ENCODE data around the gene HIBADH. TPM values are rescaled to one million over a fixed set of nuclear protein-coding genes. Genes with fewer than 3 reads are reported as not detected.

The HIBADH gene
- polyA plus RNA-seq, 2 of the 4 experiments (the other 2 are of a cell fraction) = 49.5 to 118 TPM

GRCh38 chr7:27615420-27616185 lies 47.1 kb downstream of the HIBADH start:
- ATAC-seq (no peak), FAIRE-seq (no peak), DNase-seq (ENCODE audit: low read depth in 1 of 2, low spot score in 1 of 2) (no peak)
- H3K4me1 ChIP-seq = peaks cover 11% of the 10 kb centered on the region; the same call in 2 of the 3 replicates
- H3K4me3 ChIP-seq = no peak overlapping the region
- no peak overlapping the region for H3K4me2 ChIP-seq
- H3K9me3 ChIP-seq = peaks cover 32% of the 10 kb centered on the region
- ChIA-PET CTCF (interaction anchor here (1.2 kb wide), 1 partner anchor 17 kb away, joined by 3 read pairs; no protein-coding TSS in a partner anchor), POLR2A (no interaction called here)
- TF ChIP-seq NR3C1 (IDR thresholded peaks at IDR 0.05) (no peak), USF2 (IDR thresholded peaks at IDR 0.05) (no peak), SREBF2 (IDR thresholded peaks at IDR 0.05) (no peak), SMC3 (IDR thresholded peaks at IDR 0.05) (no peak), ZFP36 (IDR thresholded peaks at IDR 0.05; ENCODE audit: borderline replicate concordance, partially characterized antibody) (no peak), FOSB (CRISPR knock-in tag; IDR thresholded peaks at IDR 0.05) (no peak), TP53 (CRISPR knock-in tag; IDR thresholded peaks at IDR 0.05) (no peak)
- 86% methylated on average over 7 of the region's 7 CpGs for WGBS (ENCODE audit: missing lambda C conversion rate)
- no peak overlapping the region for H3K27ac ChIP-seq

GRCh38 chr7:27614095-27614494 lies 48.6 kb downstream of the HIBADH start:
- DNase-seq (ENCODE audit: low read depth in 1 of 2, low spot score in 1 of 2) = no peak
- WGBS (ENCODE audit: missing lambda C conversion rate) = 92% methylated on average over 2 of the region's 2 CpGs

DNA sequence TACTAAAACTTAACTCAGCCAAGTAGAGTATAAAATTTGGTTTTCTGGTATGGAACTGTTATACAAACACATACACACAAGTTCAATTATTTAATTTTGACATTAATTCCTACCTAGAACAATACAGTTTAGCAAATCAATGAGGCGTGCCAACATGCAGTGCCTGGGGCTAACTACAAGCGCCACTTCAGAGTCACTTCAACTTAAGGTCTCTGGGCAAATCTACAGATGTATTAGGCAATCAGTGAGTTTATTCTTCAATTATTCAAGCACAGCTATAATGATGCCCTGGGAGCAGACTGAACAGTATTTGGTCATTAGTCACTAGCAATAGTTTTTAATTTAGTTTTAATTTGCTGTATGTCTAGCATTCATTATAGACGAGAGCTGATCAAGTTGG lies 51.6 kb downstream of the HIBADH start:
- WGBS (ENCODE audit: missing lambda C conversion rate) = 89% methylated on average over 3 of the region's 3 CpGs
- ATAC-seq = no peak
- CTCF ChIA-PET = interaction anchor here (0.6 kb wide), 2 partner anchors 11 to 174 kb away, joined by 3 to 4 read pairs; no protein-coding TSS in a partner anchor
- TF ChIP-seq, protein P1, sequence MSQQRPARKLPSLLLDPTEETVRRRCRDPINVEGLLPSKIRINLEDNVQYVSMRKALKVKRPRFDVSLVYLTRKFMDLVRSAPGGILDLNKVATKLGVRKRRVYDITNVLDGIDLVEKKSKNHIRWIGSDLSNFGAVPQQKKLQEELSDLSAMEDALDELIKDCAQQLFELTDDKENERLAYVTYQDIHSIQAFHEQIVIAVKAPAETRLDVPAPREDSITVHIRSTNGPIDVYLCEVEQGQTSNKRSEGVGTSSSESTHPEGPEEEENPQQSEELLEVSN (IDR thresholded peaks at IDR 0.05; ENCODE audit: borderline replicate concordance, low read depth) = no peak
- TF ChIP-seq, protein P2, sequence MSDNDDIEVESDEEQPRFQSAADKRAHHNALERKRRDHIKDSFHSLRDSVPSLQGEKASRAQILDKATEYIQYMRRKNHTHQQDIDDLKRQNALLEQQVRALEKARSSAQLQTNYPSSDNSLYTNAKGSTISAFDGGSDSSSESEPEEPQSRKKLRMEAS (IDR thresholded peaks at IDR 0.05) = no peak
- TF ChIP-seq HOXB5 (CRISPR knock-in tag; IDR thresholded peaks at IDR 0.05) (no peak), CTCF (IDR thresholded peaks at IDR 0.05) (no peak), CHD2 (IDR thresholded peaks at IDR 0.05; ENCODE audit: low read length, partially characterized antibody) (no peak), SMC3 (IDR thresholded peaks at IDR 0.05) (no peak), PHF8 (IDR thresholded peaks at IDR 0.05; ENCODE audit: borderline replicate concordance, low read depth) (no peak), NR3C1 (IDR thresholded peaks at IDR 0.05) (no peak), MAZ (IDR thresholded peaks at IDR 0.05; ENCODE audit: borderline replicate concordance, low read depth, low read length) (no peak)
- TF ChIP-seq, protein P3, sequence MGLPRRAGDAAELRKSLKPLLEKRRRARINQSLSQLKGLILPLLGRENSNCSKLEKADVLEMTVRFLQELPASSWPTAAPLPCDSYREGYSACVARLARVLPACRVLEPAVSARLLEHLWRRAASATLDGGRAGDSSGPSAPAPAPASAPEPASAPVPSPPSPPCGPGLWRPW (IDR thresholded peaks at IDR 0.05) = no peak

More at GRCh38 chr7:27614095-27614494, 48.6 kb downstream of the HIBADH start:
- no peak overlapping the region for H3K27ac ChIP-seq
- H3K4me1 ChIP-seq = peaks cover 17% of the 10 kb centered on the region
- no peak for TF ChIP-seq NR3C1 (IDR thresholded peaks at IDR 0.05)
- no peak for TF ChIP-seq RNF2 (IDR thresholded peaks at IDR 0.05; ENCODE audit: borderline replicate concordance, low read depth)
- TF ChIP-seq HMGXB4 (CRISPR knock-in tag; IDR thresholded peaks at IDR 0.05; ENCODE audit: borderline replicate concordance) = no peak
- TF ChIP-seq NFE2L2 (conservative IDR thresholded peaks at IDR 0.05; ENCODE audit: low read length) = no peak
- no peak for TF ChIP-seq GATA3 (IDR thresholded peaks at IDR 0.05; ENCODE audit: borderline replicate concordance)
- no peak for TF ChIP-seq SREBF2 (IDR thresholded peaks at IDR 0.05)
- no peak for TF ChIP-seq FOXS1 (CRISPR knock-in tag; IDR thresholded peaks at IDR 0.05)
- no peak for TF ChIP-seq PHF8 (IDR thresholded peaks at IDR 0.05; ENCODE audit: borderline replicate concordance, low read depth)
- TF ChIP-seq, protein P4, sequence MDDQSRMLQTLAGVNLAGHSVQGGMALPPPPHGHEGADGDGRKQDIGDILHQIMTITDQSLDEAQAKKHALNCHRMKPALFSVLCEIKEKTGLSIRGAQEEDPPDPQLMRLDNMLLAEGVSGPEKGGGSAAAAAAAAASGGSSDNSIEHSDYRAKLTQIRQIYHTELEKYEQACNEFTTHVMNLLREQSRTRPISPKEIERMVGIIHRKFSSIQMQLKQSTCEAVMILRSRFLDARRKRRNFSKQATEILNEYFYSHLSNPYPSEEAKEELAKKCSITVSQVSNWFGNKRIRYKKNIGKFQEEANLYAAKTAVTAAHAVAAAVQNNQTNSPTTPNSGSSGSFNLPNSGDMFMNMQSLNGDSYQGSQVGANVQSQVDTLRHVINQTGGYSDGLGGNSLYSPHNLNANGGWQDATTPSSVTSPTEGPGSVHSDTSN (IDR thresholded peaks at IDR 0.05) = no peak
- no peak for TF ChIP-seq CEBPB (IDR thresholded peaks at IDR 0.05)
- TF ChIP-seq CHD2 (IDR thresholded peaks at IDR 0.05; ENCODE audit: low read length, partially characterized antibody) = no peak
- no peak for TF ChIP-seq HEYL (CRISPR knock-in tag; IDR thresholded peaks at IDR 0.05)
- no peak for TF ChIP-seq RARB (CRISPR knock-in tag; IDR thresholded peaks at IDR 0.05)
- TF ChIP-seq, protein P2 (IDR thresholded peaks at IDR 0.05) = no peak
- no peak for TF ChIP-seq HOXB5 (CRISPR knock-in tag; IDR thresholded peaks at IDR 0.05)
- no peak for TF ChIP-seq ZFP36 (IDR thresholded peaks at IDR 0.05; ENCODE audit: borderline replicate concordance, partially characterized antibody)
- TF ChIP-seq KDM5A (IDR thresholded peaks at IDR 0.05) = no peak
- ChIA-PET POLR2A (no interaction called here), CTCF (interaction anchor here (1.8 kb wide), 1 partner anchor 404 kb away, joined by 4 read pairs; no protein-coding TSS in a partner anchor)
- no peak for ATAC-seq
- no peak overlapping the region for H3K4me2 ChIP-seq
- peaks cover 18% of the 10 kb centered on the region for H3K9me3 ChIP-seq
- H3K4me3 ChIP-seq = no peak overlapping the region
- FAIRE-seq = no peak

More for the DNA sequence above, 51.6 kb downstream of the HIBADH start:
- DNase-seq (ENCODE audit: low read depth in 1 of 2, low spot score in 1 of 2) (no peak), FAIRE-seq (no peak)
- H3K27ac ChIP-seq = no peak overlapping the region
- POLR2A ChIA-PET = no interaction called here
- H3K4me2 ChIP-seq = no peak overlapping the region
- H3K4me1 ChIP-seq = peaks cover 48% of the 10 kb centered on the region
- H3K9me3 ChIP-seq = no peaks in the 10 kb centered on the region
- no peak overlapping the region for H3K4me3 ChIP-seq

Measured in A549 (cell line).